CD1c-positive myeloid dendritic cell (primary cell): ENCODE results near the gene TPPP.
"Not testable (repeated sequence)": the region's sequence is repeated elsewhere in the genome, so short reads cannot be mapped to it uniquely, and the experiment has no call there.

Experiments
- DNase-seq: peaks from one replicate; pipeline ENCODE4 v3.0.0-alpha.2; 2016; ENCODE audit errors: extremely low spot score

The TPPP gene

DNA sequence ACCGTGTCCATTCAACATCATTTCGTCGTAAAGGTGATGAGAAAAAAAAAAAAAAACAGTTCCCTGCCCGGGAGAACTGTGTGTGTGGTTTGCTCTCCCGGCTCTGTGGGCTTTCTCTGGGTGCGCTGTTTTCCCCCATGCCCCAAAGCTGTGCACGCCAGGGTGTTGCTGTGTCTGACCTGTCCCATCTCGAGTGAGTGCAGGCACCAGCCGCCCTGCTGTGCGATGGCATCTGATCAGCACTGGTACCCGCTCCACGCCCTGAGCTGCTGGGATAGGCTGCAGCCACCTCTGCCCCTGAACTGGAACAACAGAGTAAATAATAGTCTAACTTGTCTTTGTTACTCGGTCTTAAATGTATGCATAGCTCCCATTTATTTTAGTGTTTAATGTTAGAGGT is 47.7 kb downstream of the TPPP start:
- DNase-seq: no peak

DNA sequence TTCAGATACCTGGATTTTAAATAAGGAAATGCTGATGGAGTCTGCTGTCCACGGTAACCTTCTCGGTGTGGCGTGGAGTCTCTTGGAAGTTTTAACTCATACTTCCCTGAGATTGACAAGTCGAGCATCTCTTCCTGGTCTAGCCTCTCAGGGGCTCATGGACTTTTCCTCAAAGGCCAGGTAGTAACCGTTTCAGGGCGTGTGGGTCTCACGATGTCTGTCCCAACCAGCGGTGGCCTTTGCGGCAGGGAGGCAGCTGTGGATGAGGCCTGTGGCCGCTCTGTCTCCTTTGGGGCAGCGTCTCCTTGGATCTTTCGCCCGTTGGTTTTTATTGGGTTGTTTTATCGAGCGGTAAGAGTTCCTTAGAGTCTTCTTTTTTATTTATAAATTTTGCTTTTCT is 48.2 kb downstream of the TPPP start:
- no peak for DNase-seq

DNA sequence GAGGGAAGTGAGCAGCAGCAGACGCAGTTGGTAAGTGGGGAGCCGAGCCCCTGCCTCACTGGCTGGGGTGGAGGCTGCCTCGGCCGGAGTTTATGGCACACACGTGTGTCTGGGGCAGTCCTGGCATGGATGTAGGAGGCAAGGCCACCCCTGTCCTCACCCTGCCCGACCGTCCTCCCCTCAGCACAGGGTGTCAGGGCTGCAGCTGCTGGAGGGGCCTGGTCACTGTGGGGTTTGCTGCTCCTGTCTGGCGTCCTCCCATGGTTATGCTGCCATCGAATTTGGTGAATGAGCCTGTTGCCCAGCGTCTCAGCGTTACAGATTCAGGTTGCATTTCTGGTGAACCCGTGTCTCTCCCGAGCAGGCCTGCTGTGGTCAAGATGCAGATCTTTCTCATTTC is 48.6 kb downstream of the TPPP start:
- no peak for DNase-seq

DNA sequence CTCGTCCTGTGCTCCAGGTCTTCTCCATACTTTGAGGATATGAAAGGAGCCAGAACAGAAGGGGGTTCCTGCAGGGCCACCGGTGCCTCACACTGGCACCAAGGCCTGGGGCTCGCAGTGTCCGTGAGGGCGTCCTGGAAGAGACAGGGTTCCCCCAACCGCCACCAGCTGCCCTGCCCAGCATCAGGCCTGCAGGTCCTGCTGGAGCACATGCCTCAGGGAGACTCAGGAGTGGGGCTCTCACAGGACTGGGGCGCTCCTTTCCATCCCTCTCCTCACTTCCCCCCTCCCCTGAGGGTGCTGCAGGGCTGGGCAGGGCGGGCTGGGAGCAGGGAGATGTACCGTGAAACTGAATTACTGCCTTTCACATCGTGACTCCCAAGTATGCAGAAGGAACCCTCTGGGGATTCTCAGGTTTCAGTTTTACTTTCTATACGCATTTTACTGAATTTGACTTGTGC is 49.3 kb downstream of the TPPP start:
- DNase-seq: no peak

DNA sequence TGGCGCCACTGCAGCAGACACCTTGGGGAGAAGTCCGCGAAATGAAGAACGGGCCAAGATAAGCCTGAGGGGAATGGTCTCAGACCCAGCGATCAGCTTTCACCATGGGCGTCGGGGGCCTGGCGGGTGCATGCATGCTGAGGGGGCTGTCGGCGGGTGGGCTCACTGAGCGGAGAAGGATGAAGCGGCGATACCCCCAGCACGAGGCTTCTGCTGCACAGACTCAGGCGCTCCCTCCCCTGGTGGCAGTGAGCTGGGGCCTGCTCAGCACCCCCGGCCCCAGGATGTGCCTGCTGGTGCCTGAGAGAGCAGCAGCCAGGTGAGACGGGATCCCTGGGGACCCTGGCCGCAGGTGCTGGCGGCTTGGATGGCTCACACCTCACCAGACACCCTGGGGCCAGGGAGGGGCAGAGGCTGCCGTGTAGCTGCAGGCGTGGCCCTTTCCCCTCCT is 49.8 kb downstream of the TPPP start:
- DNase-seq: no peak

DNA sequence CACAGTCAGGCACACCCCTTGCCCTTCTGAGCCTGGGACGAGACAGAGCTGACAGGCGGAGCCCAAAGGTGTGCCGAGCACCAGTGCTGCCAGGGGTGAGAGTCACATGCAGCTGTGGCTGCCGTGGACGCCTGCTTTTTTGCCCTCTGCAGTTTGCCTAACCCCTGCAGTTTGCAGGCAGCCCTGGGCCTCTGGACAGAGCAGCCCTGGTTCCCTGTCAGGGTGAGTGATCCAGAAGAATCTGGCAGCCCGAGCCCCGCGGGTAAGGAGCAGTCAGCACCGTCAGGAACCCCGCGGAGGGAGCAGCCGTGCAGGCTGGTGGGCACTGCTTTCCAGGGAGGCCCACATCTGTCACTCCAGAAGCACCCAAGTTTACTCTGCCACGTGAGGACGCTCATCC is 50.7 kb downstream of the TPPP start:
- no peak for DNase-seq

DNA sequence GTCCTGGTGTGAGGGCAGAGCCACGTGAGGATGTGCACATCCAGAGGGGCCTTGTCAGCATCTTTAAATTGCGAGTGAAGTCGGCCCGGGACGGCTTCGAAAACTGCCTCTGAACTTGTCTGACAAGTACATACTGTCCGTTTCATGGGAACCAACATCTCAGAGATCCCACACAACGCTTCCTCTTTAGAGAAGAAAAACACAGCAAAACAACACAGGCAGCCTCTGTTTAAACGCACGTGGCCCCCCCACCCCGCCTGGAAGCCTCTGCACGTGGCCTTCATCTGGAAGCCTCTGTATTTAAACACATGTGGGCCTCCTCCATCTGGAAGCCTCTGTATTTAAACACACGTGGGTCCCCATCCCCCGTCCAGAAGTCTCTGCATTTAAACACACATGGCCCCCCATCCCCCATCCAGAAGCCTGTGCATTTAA is 51.8 kb downstream of the TPPP start:
- no peak for DNase-seq

DNA sequence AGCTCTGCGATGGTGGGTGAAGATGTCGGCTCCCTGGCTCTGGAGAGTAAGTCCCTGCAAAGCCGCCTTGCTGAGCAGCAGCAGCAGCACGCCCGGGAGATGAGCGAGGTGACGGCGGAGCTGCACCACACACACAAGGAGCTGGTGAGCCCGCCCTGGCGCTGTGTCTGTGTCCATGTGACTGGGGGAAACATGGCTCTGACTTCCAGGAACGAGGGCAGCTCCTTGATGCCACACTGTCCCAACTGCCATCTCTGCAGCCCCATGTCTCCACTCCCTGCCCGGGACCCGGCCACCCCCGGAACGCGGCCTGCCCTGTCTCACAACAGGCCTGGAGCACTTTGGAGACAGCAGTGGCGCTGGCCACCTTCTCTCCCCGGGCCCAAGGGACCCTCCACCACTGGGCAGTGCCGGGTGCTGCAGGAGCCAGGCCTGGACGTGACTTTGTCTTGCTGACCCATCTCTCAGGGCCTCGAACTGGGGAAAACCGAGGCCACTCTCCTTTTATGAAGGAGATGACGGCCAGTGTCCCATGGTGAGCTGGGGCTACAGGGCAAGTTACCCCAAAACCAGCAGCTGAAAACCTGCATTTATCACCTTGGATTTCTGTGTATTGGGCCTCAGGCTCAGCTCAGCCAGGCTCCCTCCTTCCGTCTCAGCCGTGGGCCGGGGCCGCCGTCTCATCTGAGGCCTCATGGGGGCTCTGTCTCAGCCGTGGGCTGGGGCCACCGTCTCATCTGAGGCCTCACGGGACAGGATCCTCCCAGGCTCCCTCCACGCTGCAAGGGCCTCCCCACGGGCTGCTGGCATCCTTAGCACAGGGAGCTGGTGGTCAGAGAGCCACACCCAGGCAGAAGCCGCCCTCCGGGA is 52.5 kb downstream of the TPPP start:
- DNase-seq: no peak

DNA sequence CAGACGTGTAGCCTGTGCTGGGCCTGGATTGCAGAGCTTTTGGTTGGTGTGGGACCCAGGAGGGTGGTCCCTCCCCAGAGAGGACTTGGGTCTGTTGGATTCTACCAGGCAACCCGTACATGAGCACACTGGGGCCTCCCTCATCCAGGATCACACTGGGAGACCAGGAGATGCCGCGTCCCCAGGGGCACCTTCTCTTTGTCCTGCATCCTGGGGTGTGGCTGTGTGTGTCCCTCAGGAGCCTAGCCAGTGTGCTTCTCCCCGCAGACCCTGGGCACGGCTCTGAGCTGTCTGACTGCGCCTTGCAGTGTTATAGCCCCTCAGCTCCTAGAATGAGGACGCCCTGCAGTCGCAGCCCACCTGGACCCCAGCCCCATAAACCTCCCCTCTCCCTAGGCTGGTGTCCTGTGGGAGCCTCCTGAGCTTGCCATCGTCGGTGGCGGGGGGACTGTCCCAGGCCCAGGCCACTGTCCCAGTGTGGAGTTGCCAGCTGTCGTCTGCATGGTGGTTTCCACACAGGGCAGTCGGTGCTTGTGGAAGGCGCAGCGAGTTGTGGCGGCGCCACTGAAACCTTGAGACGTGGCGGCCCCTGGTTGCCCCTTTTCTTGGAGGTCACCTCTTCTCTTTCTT is 53.5 kb downstream of the TPPP start:
- no peak for DNase-seq

DNA sequence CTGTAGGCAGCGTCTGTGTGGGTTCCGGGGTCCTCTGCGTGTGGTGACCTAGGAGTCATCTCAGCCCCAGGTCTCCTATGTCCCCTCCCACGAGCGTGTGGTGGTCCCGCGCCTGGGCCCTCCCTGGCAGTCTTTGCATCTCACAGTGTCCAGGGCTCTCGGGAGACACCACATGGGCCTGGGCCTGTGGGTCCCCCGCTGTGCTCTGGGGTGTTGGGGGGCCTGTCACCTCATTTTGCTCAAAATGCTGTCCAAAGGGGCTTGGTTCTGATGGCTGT is 54.0 kb downstream of the TPPP start:
- DNase-seq: no peak

DNA sequence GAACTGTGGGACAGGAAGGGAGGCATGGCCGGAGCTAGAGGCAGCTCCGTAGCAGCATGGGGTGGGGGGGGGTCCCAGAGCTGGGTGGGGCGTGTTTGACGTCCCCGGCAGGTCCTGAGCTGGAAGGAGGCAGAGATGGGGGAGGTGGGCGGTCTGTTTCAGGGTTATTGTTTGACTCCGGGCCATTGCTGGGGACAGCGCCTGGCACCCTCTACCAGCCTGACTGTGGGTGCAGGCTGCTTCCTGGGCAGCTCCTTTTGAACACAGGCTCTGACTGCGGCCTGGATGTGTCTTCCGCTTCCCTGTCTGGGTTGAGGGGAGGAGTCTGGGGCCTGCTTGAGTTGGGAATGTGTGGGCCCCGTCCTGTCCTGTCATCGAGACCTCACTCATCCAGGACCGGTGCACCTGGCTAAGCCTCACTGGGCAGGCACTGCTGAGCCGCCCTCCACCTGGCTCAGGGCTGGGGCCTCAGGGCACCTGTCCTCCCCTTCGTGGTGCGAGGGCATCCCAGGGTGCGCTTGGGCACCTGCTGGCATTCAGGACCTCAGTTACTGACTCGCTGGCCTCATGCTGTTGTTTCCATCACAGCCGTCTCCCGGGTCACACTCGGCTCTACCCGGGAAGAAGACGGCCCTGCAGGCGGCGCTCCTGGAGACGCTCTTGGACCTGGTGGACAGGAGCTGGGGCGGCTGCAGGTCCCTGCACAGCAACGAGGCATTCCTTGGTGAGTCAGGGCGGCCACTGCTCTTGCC is 54.5 kb downstream of the TPPP start:
- DNase-seq: no peak

DNA sequence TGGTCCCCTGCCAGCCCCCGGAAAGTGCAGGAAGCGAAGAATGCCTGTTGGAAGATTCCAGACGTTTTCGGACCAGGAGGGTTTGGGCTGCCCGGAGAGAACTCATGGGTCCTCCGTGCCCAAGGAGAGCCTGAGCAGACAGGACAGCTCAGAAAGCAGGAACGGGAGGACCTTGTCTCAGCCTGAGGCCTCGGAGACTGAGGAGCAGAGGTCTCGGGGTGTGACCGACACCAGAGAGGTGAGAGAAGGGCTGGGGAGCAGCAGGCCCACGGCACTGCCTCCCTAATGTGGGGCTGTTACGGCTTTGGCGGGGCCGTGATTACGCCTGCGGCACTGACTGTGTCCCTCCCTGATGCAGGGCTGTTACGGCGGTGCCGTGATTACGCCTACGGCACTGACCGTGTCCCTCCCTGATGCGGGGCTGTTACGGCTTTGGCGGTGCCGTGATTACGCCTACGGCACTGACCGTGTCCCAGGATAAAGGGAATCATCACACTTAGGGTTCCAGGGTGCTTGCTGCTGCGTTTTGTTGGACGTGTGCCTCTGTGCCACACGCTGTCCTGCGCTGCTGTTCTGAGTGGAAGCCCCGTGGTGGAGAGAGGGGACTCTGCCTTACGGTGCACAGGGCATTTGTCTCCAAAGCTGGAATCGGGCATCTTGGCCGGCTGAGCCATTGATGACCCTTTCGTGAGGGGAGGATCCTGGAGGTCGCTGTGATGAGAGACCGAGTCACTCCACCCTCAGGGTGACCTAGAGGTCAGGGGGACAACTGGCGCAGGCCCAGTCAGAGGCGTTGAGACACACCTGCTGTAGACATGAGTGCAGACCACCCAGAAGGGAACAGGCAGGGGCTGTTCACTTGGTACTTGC is 55.3 kb downstream of the TPPP start:
- no peak for DNase-seq

DNA sequence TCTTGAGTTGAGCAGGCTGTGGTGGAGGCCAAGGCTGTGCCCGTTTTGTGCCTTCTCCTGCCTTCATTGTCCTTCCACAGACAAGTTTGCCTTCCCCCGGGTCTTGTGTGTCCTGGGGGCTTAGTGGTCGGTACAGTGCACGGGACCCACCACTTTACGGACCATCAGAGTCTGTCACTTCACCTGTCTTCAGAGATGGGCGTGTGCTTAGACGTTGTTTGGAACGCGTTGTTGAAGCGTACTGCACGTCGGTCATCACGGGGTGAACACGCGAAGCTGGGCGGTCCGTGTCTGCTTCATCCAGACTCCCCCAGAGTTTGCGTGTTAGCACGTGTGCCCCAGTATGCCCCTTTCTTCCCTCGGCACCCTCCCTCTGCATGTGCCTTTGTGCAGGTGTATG is 56.2 kb downstream of the TPPP start:
- no peak for DNase-seq

DNA sequence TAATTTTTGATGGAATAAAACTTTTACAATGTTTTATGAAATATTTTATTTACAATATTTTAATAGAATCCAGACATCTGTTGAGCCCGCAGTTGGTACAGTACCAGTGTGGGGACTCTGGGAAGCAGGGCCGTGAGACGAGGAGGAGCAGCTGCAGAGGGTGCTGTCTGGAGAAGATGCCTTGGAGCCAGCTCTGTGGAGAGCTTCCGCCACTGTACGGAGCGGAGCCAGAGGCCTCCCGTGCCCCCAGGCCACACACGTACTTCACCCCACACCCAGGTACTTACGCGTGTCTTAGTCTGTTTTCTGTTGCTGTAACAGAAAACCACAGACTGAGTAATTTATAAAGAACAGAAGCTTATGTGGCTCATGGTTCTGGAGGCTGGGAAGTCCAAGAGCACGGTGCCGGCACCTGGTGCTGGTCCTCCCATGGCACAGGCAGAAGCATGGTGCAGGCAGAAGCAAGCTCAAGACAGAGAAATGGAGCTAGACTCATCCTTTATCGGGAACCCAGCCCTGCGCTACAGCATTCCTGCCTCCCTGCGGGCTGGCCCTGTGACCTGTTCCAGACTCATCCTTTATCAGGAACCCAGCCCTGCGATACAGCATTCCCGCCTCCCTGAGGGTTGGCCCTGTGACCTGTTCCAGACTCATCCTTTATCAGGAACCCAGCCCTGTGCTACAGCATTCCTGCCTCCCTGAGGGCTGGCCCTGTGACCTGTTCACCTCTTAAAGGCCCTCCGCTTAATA is 57.7 kb downstream of the TPPP start:
- DNase-seq: no peak

DNA sequence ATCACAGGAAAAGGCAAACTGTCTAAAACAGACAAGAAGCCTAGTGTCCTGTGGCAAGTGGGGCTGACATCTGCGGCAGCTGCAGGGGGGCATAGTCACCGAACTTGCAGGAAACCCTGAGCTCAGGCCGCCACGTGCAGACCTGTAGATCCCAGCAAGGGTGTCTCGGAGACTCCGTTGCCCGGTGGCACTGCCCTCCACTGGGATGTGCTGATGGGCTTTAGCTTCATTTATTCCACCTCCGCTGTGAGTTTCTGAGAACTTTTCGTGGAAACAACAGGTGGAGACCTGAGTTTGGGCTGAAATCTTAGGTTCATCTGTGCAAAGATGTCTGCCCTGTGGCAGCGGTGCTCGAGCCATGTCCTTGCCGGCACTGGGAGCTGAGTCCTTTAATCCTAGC is 59.0 kb downstream of the TPPP start:
- DNase-seq: no peak

DNA sequence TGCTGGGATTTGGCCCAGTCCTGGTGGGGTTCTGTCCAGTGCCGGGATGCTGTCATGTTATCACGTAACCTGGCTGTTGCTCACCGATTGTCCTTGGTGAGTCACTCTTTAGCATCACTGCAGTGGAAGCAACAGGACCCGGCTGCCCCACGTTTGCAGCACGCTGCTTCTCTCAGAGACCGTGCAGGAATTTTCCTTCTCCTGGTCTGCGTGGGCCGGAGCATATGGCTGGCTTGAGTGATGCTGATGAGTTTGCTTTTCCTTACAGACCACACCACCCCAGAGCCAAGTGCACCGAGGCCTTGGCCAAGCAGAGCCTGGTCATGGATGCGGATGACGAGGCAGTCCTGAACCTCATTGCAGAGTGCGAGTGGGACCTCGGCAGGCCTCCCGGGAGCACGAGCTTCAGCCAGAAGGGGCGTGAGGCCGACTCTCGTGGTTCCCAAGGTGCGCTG is 59.6 kb downstream of the TPPP start:
- no peak for DNase-seq

DNA sequence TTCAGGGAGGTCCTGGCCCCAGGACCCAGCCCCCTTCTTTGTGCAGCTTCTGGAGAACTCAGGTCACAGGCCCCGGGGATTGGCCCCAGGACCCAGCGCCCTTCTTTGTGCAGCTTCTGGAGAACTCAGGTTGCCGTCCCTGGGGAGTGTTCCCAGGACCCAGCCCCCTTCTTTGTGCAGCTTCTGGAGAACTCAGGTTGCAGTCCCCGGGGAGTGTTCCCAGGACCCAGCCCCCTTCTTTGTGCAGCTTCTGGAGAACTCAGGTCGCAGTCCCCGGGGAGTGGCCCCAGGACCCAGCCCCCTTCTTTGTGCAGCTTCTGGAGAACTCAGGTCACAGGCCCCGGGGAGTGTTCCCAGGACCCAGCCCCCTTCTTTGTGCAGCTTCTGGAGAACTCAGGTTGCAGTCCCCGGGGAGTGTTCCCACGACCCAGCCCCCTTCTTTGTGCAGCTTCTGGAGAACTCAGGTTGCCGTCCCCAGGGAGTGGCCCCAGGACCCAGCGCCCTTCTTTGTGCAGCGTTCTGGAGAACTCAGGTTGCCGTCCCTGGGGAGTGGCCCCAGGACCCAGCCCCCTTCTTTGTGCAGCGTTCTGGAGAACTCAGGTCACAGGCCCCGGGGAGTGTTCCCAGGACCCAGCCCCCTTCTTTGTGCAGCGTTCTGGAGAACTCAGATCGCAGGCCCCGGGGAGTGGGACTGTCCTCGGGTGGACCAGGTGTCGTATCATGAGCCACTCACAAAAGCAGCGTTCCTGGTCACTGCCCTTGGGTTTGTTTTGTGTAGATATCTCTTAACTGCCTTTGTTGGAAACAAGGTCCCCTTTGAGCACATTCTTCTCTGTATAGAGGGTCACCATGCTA is 64.6 kb downstream of the TPPP start:
- DNase-seq: not testable (repeated sequence)

DNA sequence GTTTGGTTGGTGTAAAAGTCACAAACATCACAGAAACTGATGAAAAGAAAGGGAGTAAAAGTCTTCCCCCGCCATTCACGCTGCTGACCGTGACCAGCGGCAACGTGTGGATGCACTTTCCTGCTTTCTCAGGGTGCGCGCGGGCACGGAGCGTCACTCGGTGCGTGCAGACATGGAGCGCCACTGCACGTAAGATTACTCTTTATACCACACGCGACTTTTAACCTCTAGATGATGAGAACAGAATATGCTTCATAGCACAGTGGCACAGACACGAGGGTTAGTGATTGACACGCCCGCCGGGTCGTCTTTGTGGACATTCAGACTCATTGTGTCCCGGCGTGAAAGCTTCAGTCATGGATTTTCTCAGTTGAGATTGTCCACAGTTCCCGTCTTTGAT is 65.3 kb downstream of the TPPP start:
- DNase-seq: no peak

DNA sequence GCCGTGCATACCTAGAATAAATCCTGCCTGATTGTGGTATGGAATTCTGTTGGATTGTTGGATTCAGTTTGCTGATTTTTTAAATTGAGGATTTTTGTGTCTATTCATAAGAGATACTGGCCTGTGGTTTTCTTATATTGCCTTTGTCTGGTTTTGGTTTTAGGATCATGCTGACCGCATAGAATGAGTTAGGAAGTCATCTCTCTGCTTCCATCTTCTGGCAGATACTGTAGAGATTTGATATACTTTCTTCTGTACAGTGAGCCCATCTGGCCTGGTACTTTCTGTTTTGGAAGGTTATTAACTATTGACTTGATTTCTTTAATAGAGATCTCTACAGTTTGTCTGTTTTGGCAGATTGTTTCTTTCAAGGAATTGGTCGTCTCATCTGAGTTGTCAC is 66.3 kb downstream of the TPPP start:
- DNase-seq: no peak

DNA sequence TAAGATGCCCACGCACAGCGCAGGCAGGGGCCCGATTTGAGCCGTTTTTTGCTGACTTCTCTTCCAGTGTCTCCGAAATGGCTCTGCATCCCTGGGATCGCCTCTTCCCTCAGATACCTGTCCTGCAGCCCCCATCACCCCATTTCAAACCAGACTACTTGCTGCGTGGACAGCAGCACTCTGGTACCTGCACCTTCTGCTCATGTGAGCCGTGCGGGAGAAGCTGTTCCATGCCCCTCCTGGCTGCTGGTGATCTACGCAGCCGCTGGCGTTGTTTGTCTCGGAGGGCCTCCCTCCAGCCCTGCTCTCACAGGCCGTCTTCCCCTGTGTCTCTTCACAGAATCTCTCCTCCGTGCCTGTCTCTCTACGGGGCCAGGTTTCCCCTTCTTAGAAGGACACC is 67.6 kb downstream of the TPPP start:
- DNase-seq: no peak
